ENCODE measurements around the gene PSME4.

- no peak for TF ChIP-seq CTCF (IDR thresholded peaks at IDR 0.05)
- no peak for TF ChIP-seq POLR2A (IDR thresholded peaks at IDR 0.05)
Measured at GRCh38 chr2:53820048-53820447, 150.7 kb downstream of the PSME4 start.
